Measurements from ENCODE around the gene LRRC74B.
"Not testable (repeated sequence)": the region's sequence is repeated elsewhere in the genome, so short reads cannot be mapped to it uniquely, and the experiment has no call there.

Gene LRRC74B

DNA sequence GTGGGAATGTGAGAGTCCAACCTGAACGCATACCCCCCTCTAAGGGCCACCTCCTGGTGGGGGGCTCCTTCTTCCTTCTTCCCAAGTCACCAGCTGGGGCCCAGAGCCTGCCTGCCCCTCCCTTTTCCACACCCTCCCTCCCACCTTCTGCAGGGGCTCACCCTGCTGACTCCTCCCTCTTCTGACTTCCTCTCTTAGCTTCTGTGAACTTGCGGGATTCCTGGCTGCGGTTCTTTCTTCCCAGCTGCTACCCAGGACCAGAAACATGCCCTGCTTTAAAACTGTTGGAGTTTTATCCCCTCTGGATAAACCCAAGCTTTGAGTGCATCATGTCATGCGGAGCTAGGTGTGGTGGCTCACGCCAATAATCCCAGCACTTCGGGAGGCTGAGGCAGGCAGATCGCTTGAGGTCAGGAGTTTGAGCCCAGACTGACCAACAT, 10.2 kb downstream of the LRRC74B start:
- DNase-seq = no peak

DNA sequence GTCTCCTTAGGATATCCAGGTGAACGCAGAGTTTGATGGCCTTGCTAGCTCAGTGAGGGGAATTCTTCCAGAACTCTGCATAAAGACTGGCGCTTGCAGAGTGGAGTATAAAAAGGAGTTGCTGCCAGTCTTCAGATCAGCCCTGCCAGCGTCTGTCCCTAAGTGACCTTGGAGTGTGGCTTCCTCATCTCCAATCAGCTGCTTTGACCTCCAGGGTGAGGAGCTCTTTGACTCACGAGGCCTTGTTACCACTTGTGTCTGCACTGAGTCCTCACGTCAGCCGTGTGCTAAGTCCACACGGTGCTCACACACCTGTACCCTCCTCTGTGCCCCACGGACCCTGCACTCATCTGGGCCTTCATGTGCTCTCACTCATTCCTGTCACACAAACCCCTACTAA, 14.6 kb downstream of the LRRC74B start:
- DNase-seq = not testable (repeated sequence)

DNA sequence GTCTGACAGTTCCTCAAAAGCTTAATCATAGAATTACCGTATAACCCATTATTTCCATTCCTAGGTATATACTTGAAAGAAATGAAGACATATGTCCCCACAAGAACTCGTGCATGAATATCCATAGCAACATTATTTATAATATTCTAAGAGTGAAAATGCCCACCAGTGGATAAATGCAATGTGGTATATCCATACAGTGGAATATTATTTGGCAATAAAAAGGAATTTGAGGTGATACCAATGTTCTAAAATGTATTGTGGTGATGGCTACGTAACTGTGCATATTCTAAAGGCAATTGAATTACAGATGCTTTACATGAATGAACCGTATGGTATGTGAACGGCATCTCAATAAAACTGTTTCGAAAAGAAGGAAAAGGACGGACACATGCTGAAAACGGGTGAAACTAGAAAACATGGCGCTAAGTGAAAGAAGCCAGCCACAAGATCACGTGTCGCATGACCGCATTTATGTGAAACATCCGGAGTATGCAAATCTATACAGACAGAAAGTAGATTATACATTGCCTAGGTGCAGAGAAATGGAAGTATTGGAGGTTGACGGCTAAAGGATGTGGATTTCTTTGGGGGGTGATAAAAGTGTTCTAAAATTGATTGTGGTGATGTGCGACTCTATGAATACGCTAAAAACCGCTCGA, 16.0 kb downstream of the LRRC74B start:
- DNase-seq = not testable (repeated sequence)

DNA sequence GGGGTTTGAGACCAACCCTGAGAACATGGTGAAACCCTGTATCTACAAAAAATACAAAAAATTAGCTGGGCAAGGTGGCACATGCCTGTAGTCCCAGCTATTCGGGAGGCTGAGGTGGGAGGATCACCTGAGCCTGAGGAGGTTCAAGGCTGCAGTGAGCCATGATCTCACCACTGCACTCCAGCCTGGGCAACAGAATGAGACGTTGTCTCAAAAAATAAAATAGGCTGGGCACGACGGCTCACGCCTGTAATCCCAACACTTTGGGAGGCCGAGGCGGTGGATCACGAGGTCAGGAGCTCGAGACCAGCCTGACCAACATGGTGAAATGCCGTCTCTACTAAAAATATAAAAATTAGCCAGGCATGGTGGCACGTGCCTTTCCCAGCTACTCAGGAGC, 18.7 kb downstream of the LRRC74B start:
- not testable (repeated sequence) for DNase-seq

DNA sequence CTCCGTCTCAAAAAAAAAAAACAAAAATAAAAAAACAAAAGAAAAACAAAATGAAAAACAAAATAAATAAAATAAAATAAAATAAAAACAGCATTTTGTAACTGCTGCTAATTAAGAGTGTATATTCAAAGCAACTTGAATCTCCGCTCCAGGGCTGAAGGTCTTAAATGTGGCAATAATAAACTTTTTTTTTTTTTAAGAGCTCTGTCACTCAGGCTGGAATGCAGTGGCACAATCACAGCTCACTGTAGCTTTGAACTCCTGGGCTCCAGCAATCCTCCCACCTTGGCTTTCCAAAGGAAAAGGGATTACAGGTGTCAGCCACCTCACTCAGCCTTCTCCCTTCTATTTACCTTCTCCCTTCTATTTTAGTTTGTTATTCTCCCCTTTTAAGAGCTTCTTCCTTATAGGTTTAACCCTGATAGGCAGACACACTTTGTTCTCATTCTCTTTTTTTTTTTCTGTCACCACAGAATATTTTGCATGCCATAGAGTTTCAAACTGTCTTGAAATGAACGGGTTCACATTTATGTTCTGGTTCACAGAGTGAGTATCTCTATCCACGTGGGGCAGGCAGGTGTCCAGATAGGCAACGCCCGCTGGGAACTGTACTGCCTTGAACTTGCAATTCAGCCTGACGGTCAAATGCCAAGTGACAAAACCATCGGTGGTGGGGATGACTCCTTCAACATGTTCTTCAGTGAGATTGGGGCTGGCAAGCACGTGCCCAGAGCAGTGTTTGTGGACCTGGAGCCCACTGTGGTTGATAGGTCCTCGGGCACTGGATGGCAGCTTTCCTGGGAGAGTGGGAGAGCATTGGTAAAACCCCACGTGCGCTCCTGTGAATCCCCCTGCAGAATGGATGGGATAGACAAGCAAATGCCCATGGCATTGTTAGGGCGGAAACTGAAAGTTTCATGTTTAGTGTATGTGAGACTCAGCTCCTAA, 19.4 kb downstream of the LRRC74B start:
- DNase-seq = no peak

DNA sequence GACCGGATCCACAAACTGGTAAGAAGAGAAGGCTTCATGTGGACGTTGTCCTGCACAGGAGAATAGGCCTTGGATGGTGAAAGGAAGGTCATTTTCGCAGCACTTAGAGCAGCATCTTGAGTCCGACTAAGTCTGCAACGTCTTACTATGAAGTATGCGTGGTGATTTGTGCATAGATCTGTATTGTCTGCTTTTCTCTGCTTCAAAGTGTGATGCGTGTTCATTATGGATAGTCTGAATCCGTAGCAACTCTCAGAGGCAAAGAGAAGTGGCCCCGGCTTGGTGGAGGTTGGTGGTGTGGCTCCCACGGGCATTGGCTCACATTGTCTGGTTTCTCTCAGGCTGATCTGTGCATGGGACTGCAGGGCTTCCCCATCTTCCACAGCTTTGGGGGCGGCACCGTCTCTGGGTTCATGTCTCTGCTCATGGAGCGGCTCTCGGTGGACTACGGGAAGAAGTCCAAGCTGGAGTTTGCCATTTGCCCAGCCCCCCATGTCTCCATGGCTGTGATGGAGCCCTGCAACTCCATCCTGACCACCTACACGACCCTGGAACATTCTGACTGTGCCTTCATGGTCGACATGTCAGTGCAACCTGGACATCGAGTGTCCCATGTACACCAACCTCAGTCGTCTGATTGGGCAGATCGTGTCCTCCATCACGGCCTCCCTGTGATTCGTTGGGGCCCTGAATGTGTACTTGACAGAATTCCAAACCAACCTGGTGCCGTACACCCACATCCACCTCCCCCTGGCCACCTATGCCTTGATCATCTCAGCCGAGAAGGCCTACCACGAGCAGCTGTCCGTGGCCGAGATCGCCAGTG, 21.5 kb downstream of the LRRC74B start:
- DNase-seq = no peak

DNA sequence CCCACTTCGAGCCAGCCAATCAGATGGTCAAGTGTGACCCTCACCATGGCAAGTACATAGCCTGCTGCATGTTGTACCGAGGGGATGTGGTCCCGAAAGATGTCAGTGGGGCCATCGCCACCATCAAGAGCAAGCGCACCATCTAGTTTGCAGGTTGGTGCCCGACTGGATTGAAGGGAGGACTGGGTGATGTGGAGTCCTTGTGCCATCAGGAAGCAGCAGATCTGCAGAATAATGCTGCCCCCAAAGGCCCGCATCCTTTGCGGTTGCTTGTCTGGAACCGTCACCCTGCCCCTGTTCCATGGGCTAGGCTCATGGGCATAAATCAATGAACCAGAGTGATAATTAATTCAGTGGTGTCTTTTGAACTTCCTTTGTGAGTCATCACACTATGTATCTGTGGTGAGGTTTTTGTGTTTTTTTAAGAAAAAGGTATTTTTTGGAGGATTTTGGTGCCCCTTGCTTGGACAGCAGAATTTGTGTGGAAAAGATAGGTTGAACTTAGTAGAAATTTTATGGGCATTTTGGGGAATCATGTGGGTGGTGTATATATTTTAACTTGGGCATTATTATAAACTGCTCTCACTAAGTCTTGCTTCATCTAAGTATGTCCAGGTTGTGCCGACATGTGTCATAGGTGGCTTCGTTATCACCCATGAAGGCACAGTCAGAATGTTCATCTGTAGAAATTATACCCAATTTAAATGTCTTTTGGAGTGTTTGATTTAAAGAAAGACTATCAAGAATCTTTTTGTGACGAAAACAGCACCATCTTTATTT, 22.3 kb downstream of the LRRC74B start:
- no peak for DNase-seq

DNA sequence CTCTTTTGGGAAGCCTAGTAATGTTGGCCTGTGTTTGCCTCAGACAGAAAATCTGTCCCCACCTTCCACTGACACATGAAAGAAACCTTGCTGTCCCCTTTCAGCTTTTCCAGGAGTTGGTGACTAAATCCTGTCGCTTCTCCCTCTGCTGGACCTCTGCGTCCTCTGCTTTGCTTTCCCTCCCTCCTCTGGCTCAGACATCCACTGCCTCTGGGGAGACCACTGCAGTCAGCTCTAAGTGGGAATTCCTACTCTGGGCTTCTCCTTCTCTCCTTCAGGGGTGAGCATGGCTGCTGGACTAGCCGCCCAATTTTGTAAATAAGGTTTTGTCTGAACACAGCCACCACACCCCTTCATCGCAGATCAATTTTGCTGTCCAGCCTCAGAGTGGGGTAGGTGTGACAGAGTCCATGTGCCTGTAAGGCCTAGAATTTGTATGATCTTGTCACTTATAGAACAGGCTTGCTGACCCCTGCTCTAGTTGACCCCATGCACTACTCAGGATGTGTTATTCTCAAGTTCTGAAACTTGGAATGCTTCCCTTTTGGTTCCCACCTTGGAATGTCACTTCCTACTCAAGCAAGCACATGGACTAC, 23.0 kb downstream of the LRRC74B start:
- DNase-seq = no peak

DNA sequence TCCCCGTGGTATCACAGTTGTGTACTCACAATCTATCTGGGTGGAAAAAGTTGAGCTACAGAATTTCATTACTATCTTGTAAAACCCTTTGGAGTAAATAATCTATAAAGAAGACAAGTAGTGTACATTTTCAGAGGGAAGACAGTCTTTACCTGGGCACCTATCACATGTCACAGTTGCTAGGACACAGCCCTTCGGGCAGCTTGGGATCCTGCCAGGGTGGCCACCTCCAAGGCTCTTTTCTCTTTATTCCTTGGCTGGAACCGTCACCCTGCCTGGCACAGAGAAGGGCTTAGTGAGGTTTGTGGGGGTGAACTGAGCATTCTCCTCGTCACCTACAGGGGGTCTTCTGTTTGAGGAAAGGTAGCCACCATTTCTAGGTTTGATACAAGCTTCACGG, 23.6 kb downstream of the LRRC74B start:
- no peak for DNase-seq

DNA sequence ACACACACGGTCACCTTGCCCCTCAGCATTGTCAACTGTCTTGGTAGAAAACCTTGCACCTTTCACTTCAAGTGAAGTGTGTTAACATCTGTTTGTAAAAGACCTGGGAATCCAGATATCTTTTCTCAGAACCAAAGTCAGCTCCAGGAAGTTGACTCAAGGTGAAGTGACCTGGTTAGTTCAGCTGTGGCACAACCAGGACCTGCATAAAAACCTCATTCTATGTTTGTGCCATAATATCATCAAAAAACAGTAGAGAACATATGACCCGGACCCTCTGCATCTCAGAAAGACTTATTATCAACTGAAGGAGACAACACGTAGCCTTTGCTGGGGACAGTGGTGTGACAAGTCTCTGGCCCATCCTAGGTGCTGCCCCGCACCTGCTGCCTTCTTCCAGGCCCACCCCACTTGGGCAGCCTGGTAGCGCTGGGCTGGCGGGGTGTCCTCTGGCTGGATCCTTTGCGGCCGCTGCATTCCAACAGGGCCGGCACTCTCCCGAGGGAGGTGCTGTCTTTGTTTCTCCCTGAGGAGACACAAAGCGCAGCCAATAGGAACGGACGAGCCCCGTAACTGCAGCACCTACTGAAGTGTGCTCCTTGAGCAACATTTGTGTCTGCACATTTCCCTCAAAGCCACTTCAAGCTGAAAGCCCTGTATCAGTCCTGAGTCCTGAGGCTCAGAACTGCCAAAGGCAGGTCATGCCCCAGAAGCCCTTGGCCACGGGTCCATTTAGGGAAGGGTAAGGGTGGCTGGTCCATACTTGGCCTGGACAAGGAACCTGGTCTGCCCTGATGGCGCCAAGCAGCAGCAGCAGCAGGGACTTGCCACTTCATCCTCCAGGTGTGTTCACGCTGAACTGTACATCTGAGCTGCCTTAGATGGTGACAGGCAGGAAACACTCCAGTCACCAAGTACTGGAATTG, 25.2 kb downstream of the LRRC74B start:
- DNase-seq = no peak

DNA sequence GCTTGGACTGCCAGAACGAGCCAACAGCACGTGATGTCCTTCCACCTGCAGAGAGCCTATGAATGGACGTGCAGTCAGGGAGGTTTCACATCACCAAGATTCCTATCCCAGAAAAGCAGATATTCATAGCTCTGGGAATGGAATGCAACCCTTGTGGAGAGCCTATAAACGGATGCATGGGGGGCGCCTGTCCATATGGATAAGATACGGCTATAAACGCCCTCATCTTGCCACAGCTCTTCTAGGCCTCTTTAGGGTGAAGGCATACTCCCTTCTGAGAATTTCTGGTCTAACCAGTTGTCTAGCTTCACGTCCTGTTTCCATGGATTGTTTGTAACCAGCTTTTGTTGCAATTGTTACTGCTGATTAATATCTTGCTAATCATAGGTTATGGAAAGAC, 26.1 kb downstream of the LRRC74B start:
- not testable (repeated sequence) for DNase-seq

DNA sequence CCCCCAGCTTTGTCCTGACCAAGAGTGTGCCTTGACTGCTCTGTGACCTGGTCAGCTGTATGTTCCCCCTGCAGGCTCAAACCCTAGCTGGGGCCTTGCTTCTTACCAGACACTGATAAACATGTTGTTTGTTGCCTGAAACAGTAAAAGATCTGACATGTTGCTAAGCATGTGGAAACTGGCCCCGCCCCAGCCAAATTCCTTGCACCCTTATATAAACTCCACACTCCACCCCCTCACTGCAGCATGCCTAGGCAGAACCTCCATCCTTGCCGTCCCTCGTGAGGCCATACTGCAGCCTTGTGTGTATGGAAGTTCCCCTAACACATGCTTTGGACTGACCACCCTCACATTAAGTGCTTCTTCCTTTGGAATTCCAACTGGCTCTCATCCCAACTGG, 27.3 kb downstream of the LRRC74B start:
- no peak for DNase-seq

DNA sequence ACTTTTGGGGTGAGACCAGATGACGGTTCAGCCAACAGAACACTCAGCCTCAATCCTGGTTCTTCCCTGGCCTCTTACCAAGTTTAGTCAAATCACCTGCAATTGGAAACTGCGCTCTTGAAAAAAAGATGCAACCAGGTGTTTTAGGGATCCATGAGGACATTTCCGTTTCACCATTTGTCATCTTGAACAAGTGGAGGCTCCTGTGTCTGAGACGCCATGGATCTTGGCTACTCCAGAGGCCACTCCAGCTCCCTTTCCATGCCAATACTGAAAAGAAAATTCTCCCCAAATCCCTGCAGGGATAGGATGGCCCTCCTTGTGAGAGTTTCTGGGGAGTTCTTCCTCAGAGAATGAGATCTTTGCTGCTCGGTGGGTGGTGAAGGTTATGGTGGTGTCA, 27.7 kb downstream of the LRRC74B start:
- no peak for DNase-seq

DNA sequence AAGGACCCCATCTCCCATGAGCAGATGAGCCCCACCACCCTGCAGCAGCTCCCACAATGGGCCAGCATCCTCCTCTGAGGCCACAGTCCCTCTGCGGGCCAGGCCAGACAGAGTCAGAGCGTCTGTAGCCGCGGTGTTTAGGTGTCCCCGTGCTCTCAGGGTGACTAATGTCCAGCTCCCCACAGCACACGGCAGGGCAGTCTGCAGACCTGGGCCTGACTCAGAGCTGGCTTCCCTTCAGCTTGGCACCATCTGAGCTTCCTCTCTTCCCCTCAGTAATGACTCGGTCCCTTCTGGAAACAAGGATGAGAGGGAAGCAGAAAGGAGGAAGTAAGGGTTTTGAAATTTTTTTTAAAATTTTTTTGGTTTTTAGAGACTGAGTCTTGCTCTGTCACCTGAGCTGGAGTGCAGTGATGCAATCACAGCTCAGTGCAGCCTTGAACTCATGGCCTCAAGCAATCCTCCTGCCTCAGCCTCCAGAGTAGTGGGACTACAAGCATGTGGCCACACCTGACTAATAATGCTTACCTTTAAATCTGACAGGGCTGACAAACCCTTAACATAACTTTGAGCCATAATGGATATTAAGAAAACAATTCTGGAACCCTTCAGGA, 28.5 kb downstream of the LRRC74B start:
- no peak for DNase-seq

DNA sequence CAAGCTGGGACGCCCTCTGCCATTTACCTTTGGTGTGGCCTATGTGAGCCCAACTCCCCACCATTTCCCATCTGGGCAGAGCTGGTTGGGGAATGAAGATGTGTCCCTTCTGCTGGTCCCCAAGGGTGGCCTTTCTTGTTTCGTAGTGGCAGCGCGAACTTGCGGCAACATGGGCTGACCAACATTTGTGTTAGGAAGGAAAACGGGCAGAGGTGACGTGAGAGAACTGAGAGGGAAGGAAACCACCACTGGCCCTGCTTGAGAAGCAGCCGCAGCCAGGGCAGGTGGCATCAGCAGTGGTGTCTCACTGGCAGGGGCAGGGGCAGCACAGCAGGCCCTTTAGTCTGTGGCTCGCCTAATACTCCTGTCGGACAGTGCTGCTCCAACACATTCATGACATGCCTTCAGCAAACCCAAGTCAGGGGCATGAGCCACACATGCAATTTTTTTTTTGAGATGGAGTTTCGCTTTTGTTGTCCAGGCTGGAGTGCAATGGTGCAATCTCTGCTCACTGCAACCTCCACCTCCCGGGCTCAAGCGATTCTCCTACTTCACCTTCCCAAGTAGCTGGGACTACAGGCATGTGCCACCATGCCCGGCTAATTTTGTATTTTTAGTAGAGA, 29.9 kb downstream of the LRRC74B start:
- DNase-seq = no peak

DNA sequence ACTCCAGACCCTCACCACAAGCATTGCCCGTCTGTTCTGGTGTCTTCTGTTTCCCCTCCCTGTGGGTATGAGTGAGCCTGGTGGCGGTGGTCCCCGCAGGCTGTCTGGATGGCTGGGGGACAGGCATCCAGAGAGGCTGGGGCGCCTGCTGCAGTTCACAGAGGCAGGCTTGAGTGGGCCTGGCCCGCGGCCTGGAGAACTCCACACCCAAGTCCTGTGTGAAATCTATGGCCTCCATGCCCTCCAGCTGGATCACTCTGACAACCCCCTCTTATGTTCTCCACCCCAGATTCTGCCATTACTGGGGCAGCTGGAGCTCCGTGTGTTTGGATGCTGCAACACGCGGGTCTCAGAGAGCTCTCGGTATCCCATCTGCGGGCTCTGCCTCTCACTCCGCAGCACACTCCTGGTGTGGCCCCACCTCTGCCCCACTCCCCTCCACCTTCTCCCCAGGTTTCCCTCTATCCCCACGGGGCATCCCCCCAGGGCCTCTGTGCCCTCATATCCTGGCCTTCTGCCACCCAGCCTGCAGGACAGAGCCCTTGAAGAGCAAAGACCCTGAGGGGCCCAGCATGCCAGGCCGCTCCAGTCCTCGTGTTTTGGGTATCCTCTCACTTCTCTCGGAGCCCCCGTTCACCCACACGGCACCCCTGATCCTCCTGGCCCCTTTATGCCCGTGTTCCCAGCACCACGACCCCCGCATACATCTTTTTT, 31.3 kb downstream of the LRRC74B start:
- DNase-seq = no peak

DNA sequence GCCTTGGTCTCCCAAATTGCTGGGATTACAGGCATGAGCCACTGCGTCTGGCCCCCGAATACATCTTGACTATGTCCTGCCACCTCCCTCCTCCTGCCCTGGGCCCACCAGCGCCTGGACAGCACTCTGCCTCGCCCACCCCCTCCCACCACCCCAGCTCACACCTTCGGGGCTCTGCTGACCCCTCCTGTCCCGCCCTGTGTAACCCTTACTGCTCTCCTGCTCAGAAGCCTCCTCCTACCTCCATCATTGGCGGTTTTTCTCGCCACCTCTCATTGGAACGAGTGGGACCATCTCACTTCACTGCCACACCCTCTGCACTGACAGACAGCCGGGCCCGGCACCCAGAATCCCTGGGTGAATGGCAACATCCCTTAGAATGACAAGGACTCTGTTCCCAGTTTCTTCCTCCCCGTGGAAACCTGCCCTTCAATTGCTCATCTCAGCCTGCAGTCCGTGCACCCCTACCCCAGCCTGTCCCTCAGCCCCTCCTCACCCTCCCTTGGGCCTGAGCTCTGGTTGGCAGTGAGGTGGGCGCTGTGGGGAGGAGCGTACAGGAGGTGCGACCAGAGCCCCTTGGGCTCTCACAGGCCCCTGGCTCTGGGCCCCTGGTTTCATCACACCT, 32.2 kb downstream of the LRRC74B start:
- DNase-seq = no peak

DNA sequence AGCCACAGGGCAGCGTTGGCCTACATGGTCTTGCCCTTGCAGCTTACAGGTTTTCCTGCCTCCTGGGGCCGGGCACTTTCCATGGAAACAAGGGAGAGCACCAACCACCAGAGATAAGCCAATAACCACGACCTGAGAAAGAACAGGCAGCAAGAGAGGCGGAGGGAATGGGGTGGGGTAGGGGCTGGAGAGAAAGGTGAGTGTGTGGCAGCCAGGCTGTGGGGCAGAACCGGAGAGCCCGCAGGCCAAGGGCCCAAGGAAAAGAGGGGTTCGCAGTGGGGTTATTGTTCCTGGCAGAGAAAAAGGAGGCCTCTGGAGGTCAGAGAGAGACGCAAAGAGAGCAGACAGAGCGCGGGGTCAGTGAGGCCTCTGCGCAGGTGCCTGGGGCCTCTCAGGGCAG, 33.2 kb downstream of the LRRC74B start:
- DNase-seq = no peak

DNA sequence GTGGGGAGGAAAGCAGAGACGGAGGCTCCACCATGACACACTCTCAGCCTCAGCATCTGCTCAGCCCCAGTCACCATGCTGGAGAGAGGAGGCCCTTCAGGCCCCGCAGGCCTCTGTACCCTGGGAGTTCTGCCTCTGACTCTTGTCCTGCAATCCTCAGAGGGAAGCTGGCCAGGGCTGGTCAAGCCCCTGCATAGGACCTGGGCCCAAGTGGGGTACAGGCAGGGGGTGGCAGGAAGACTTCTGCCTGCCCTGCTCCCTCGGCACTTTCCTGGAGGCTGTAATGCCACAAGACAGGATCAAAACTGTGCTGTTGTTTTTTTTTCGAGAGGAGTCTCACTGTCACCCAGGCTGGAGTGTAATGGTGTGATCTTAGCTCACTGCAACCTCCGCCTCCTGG, 33.7 kb downstream of the LRRC74B start:
- DNase-seq = no peak
